HFFc6 (cell line): ENCODE measurements around the gene MYBL2. TPM values are rescaled to one million over a fixed set of nuclear protein-coding genes. Genes with fewer than 3 reads are reported as not detected.
A peak's percentile ranks its signal among the peaks of the same experiment; 100 is the strongest.

ENCODE experiments used
- DNase-seq: peaks from one replicate; pipeline ENCODE4 v3.0.0-alpha.2; 2018
- H3K27ac Mint-ChIP-seq: 2 replicates; pipeline ENCODE4 v1.8.0; 2020; ENCODE audit warnings: mild to moderate bottlenecking, mixed read lengths
- H3K27me3 Mint-ChIP-seq: 2 replicates; pipeline ENCODE4 v1.8.0; 2021; ENCODE audit warnings: mild to moderate bottlenecking, moderate library complexity, mixed read lengths; ENCODE audit not compliant: insufficient read depth
- H3K36me3 Mint-ChIP-seq: 2 replicates; pipeline ENCODE4 v1.8.0; 2021; ENCODE audit warnings: low read depth, mixed read lengths
- H3K4me1 Mint-ChIP-seq: 2 replicates; pipeline ENCODE4 v1.8.0; 2020; ENCODE audit warnings: low read depth, mixed read lengths
- H3K4me3 Mint-ChIP-seq: 2 replicates; pipeline ENCODE4 v1.8.0; 2020; ENCODE audit warnings: mild to moderate bottlenecking, moderate library complexity, mixed read lengths
- H3K9me3 Mint-ChIP-seq: 2 replicates; pipeline ENCODE4 v1.8.0; 2020; ENCODE audit warnings: mild to moderate bottlenecking, mixed read lengths
- CTCF ChIP-seq: fragments of 200-600 bp; sonication (generic); IDR thresholded peaks from 2 replicates; pipeline ENCODE4 v1.5.0; 2021; ENCODE audit warnings: antibody characterized with exemption, mild to moderate bottlenecking
- total RNA-seq, 6 experiments: library from RNA; stranded (reverse); fragmentation: NEBNext Ultra II Directional; extraction: Animal tissue kit (Norgen Biotek cat#: 25700); gene quantifications; 2 replicates in 1 of 6; 3 replicates in 5 of 6; pipeline ENCODE4 v1.2.3, GENCODE V29; 2021

MYBL2 gene
- total RNA-seq, 6 experiments from 2014 or later: 8.9 to 20.4 (median 20.1) TPM

DNA sequence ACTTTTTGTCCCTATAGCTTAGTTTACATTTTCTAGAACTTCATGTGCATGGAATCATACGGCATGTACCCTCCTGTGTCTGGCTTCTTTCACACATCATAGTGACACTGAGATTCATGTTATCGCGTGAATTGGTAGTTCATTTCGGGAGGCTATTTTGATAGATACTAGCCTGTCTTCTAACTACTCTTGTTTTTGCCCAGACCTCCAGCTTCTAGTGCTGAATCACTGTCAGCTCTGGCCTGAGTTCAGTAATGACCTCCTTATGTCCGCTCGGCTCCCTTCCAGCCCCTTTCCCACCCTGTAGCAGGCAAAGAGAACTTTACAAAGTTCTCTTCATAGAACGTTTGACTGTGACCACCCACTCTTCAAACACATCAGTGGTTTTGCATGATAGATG lies 14.1 kb downstream of the MYBL2 start:
- Mint-ChIP-seq H3K9me3 (no peaks in the 10 kb centered on the region), H3K27ac (no peak overlapping the region), H3K4me3 (no peak overlapping the region), H3K36me3 (no peaks in the 10 kb centered on the region), H3K27me3 (peaks cover 2% of the 10 kb centered on the region; the same call in 1 of the 2 replicates), H3K4me1 (peaks cover 16% of the 10 kb centered on the region)
- no peak for DNase-seq
- no peak for TF ChIP-seq CTCF

- Mint-ChIP-seq H3K27me3 (peaks cover 2% of the 10 kb centered on the region; the same call in 1 of the 2 replicates), H3K27ac (no peak overlapping the region), H3K9me3 (no peaks in the 10 kb centered on the region), H3K4me1 (peaks cover 14% of the 10 kb centered on the region), H3K36me3 (no peaks in the 10 kb centered on the region), H3K4me3 (no peak overlapping the region)
- peak; percentile 55 for TF ChIP-seq CTCF
- no peak for DNase-seq
These were observed 14.6 kb downstream of the MYBL2 start for GRCh38 chr20:43681468-43681942.

DNA sequence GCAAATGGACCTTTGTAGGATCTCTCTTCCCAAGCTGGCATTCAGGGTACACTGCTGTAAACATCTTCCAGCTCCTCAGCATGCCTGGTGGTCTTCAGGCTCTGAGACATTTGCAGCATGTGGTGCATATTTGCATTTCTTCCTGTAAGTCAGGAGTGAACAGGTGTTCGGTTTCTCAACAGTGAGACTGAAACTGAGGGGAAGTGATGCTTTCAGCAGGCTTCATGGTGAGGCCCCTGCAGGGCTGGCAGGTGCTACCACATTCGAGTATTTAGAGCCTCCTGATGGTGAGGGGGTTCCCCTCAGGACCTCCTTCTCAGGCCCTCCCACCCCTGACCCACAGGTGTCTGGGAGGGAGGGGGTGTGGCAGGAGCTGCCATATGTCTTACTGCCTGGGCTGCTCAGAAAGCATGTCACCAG lies 15.1 kb downstream of the MYBL2 start:
- no peaks in the 10 kb centered on the region; the same call in 1 of the 2 replicates for H3K27me3 Mint-ChIP-seq
- no peak overlapping the region for H3K27ac Mint-ChIP-seq
- H3K36me3 Mint-ChIP-seq: no peaks in the 10 kb centered on the region
- H3K4me1 Mint-ChIP-seq: peaks cover 9% of the 10 kb centered on the region
- no peaks in the 10 kb centered on the region for H3K9me3 Mint-ChIP-seq
- no peak overlapping the region for H3K4me3 Mint-ChIP-seq
- TF ChIP-seq CTCF: no peak
- DNase-seq: no peak

DNA sequence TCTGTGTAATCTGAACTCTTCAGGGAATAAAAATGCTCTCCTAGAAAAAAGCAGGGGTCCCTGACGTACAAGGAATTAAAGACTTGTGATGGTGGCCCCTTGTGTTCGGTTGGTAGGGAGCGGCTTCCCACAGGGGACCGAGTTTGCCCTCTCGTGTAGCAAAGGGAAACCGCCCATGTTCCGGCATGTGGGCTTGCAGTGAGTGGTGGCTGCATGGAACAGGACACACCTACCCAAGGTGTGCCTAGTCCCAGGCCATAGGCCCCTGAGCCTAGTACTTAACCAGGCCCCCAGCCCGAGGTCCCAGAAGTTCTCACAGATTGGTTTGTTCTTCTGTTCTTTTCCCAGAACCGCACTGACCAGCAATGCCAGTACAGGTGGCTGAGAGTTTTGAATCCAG lies 15.5 kb downstream of the MYBL2 start:
- Mint-ChIP-seq H3K4me1 (peaks cover 6% of the 10 kb centered on the region; the same call in 1 of the 2 replicates), H3K27me3 (no peaks in the 10 kb centered on the region; the same call in 1 of the 2 replicates), H3K9me3 (no peaks in the 10 kb centered on the region), H3K4me3 (no peak overlapping the region), H3K27ac (no peak overlapping the region), H3K36me3 (no peaks in the 10 kb centered on the region)
- no peak for DNase-seq
- no peak for TF ChIP-seq CTCF

DNA sequence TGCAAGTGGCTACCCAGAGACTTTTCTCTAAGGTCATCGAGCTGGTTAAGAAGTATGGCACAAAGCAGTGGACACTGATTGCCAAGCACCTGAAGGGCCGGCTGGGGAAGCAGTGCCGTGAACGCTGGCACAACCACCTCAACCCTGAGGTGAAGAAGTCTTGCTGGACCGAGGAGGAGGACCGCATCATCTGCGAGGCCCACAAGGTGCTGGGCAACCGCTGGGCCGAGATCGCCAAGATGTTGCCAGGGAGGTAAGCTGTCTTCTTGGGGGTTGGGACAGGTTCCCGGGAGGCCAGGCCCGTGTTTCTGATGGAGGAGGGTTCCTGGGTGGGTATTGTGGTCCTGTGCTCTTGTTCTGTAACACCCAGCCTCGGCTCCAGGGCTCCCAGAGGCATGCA lies 19.9 kb downstream of the MYBL2 start:
- Mint-ChIP-seq H3K9me3 (no peaks in the 10 kb centered on the region), H3K27ac (no peak overlapping the region; the same call in 1 of the 2 replicates), H3K36me3 (no peaks in the 10 kb centered on the region), H3K4me1 (no peaks in the 10 kb centered on the region), H3K4me3 (no peak overlapping the region), H3K27me3 (no peaks in the 10 kb centered on the region; the same call in 1 of the 2 replicates)
- no peak for TF ChIP-seq CTCF
- no peak for DNase-seq

DNA sequence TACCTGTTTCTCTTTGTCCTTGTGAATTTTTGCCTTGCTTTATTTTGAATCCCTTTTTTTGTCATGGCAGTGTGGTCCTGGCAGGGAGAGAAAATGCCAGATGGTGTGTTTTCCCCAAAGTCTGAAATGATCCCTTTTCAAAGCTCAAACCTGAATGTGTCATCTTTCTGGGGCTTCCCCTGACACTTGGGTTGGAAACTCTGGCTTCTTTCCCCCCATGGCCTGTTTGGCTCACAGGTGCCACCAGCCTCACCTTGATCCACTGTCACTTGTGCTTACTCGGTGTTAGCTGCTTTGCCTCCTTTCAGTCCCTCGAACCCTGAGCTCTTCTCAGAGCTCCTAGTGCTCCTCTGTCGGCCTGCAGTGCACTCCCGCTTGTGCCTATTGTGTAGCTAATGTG lies 22.3 kb downstream of the MYBL2 start:
- H3K9me3 Mint-ChIP-seq: no peaks in the 10 kb centered on the region
- no peaks in the 10 kb centered on the region for H3K27me3 Mint-ChIP-seq
- no peaks in the 10 kb centered on the region for H3K4me1 Mint-ChIP-seq
- no peak for DNase-seq
- H3K27ac Mint-ChIP-seq: no peak overlapping the region
- H3K4me3 Mint-ChIP-seq: no peak overlapping the region
- TF ChIP-seq CTCF: no peak
- no peaks in the 10 kb centered on the region for H3K36me3 Mint-ChIP-seq
